ENCODE data around the gene ARID5B. TPM values are rescaled to one million over a fixed set of nuclear protein-coding genes. Genes with fewer than 3 reads are reported as not detected.

Gene ARID5B
- total RNA-seq, 2 donors from 2014 or later: 67.9 to 90.1 TPM

GRCh38 chr10:62034096-62034640, 132.7 kb downstream of the ARID5B start:
- Histone ChIP-seq H3K36me3 (no peaks in the 10 kb centered on the region), H3K9me3 (no peaks in the 10 kb centered on the region), H3K4me3 (no peak overlapping the region), H3K27ac (no peak overlapping the region), H3K4me1 (replicated peaks) (peaks cover 16% of the 10 kb centered on the region), H3K27me3 (replicated peaks; ENCODE audit: insufficient read depth) (no peaks in the 10 kb centered on the region)
- WGBS: 63% methylated on average over 7 of the region's 7 CpGs
- intact Hi-C loops (cut with DNase I): loop anchor here (10.0 kb wide), 1 partner anchor 341 kb away; the partner anchor contains the start of gene ZNF365
- TF ChIP-seq CTCF (IDR thresholded peaks at IDR 0.05): no peak
- TF ChIP-seq POLR2AphosphoS5 (IDR thresholded peaks at IDR 0.05): no peak
- no peak for TF ChIP-seq POLR2A (IDR thresholded peaks at IDR 0.05)
- no peak for DNase-seq (ENCODE audit: low spot score)

- H3K4me3 ChIP-seq: no peak overlapping the region
- H3K9me3 ChIP-seq: no peaks in the 10 kb centered on the region
- peaks cover 16% of the 10 kb centered on the region for H3K4me1 ChIP-seq (replicated peaks)
- TF ChIP-seq POLR2AphosphoS5 (IDR thresholded peaks at IDR 0.05) (no peak), CTCF (IDR thresholded peaks at IDR 0.05) (no peak), POLR2A (IDR thresholded peaks at IDR 0.05) (no peak)
- H3K27me3 ChIP-seq (replicated peaks; ENCODE audit: insufficient read depth): no peaks in the 10 kb centered on the region
- H3K36me3 ChIP-seq: no peaks in the 10 kb centered on the region
- no peak for DNase-seq (ENCODE audit: low spot score)
- 71% methylated on average over 11 of the region's 11 CpGs for WGBS
- peak overlapping the region; percentile 54 to 69 for H3K27ac ChIP-seq
- intact Hi-C loops (cut with DNase I): loop anchor here (2.0 to 10.0 kb wide), 2 partner anchors 208 to 338 kb away; partner anchors contain the start of gene ZNF365
Measured at GRCh38 chr10:62036186-62037081, 134.9 kb downstream of the ARID5B start.

DNA sequence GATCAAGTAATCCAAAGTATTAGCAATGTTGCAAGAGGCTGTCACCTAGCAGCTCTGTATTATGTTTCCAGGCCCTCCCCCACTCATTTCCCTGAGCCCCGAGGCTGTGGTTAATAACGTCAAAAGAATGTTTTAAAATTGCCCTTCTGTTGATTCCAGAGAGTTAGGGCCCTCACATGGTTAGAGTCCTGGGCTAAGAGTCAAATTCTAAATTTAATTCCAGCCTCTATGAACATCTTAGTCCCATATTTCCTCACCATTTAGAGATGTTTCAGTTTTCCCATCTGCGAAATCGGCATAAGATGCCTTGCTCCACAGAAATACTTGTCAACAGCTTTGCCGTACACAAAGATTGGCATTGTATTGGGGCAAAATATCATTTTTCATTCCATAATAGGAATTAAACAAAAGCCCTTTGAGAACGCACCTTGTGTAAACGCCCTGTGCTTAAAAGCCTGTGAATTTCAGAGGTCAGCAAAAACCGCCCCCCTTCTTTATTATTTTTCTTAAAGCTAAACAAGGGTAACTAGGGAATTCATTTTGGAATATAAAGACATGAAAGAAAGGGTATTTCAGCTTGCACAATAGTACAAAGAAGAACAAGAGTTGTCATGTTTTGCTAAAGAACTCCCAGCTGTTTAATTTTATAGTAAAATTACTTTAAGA, 135.8 kb downstream of the ARID5B start:
- peaks cover 16% of the 10 kb centered on the region for H3K4me1 ChIP-seq (replicated peaks)
- intact Hi-C loops (cut with DNase I): loop anchor here (2.0 to 10.0 kb wide), 2 partner anchors 208 to 338 kb away; partner anchors contain the start of gene ZNF365

More for the DNA sequence above, 135.8 kb downstream of the ARID5B start:
- WGBS: 40% methylated on average over 8 of the region's 8 CpGs
- TF ChIP-seq CTCF (IDR thresholded peaks at IDR 0.05) (no peak), POLR2AphosphoS5 (IDR thresholded peaks at IDR 0.05) (peak; percentile 13), POLR2A (IDR thresholded peaks at IDR 0.05) (no peak)
- peak overlapping the region; percentile 54 to 69 for H3K27ac ChIP-seq
- no peaks in the 10 kb centered on the region for H3K36me3 ChIP-seq
- H3K9me3 ChIP-seq: no peaks in the 10 kb centered on the region
- no peaks in the 10 kb centered on the region for H3K27me3 ChIP-seq (replicated peaks; ENCODE audit: insufficient read depth)
- no peak overlapping the region for H3K4me3 ChIP-seq
- no peak for DNase-seq (ENCODE audit: low spot score)

Measured in prostate gland (tissue), 2 donors.